GM19328 (cell line): ENCODE results near the gene DNAJC15.

ENCODE experiments used
- ATAC-seq: cut with Tn5 transposase; IDR thresholded peaks from one replicate; pipeline ENCODE4 v1.9.1; 2021; ENCODE audit warnings: mild to moderate bottlenecking, moderate library complexity; ENCODE audit not compliant: unreplicated experiment

DNAJC15 gene

GRCh38 chr13:43150369-43151207, 127.2 kb downstream of the DNAJC15 start:
- ATAC-seq: no peak

GRCh38 chr13:43153436-43154090, 130.2 kb downstream of the DNAJC15 start:
- ATAC-seq: no peak

- no peak for ATAC-seq
These were observed 130.8 kb downstream of the DNAJC15 start for GRCh38 chr13:43154156-43154651.

GRCh38 chr13:43154839-43155238, 131.5 kb downstream of the DNAJC15 start:
- no peak for ATAC-seq

DNA sequence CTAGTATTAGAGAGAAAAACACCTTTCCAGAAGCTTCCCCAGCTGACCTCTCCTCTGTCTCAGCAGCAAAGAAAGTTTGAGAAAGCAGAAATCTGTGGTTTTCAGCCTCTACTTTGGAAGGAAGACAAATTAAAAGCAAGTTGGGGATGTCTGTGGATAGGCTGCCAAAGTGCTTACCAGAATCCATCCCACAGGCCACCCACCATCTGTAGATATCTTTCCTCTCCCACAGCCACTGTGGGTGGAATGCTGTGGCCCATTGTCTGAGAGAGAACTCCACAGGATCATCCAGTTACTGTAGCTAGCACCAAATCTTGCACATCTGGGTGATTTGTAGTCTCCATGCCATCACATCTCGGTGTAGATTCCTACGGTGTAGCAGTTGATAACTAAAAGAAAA, 133.5 kb downstream of the DNAJC15 start:
- no peak for ATAC-seq

- ATAC-seq: no peak
These were observed 134.4 kb downstream of the DNAJC15 start for GRCh38 chr13:43157796-43158195.

DNA sequence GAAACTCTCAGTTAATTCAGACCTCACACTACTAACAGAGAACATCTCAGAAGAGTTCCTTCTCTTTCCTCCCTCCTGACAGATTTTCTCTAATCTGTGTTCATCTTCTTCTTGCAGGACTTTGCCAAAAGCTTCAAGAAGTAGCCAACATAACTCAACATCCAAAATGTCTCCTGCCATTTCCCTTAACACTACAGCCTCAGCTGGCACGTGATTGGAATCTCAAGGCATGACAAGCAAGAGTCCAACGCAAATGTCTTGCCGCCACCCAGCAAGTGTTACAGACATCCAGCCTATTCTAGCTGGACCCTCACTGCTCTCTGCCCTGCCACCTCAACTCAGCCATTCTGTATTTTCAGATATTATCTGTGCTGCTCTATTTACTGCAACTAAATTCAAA, 135.1 kb downstream of the DNAJC15 start:
- ATAC-seq: no peak

DNA sequence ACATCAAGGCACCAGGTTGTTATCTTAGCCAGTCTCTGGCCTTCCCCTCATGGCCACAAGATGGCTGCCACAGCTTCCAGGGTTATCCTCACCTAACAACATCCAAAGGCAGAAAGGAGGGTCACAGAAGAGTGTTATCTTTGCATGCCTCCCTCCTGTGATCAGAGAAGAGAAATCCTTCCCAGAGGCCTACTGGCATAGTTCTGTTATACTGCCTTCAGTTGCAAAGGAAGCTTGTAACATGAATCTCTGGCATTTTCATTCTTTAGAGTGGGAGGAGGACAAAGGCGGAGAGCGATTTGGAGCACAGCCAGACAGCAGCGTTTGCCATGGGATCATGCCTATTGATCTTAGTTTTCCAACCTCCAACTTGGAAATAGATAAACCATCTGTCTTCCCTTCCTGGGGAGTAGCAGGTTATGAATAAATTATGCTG, 135.7 kb downstream of the DNAJC15 start:
- ATAC-seq: no peak
